Hepatocyte (in vitro differentiated cells): Measurements from ENCODE around the gene LYPD5. TPM values are rescaled to one million over a fixed set of nuclear protein-coding genes. Genes with fewer than 3 reads are reported as not detected.

Experiments
- DNase-seq: peaks from one replicate; pipeline ENCODE4 v3.0.0-alpha.2; 2016; ENCODE audit warnings: low spot score
- H2AFZ ChIP-seq: fragments of 200-600 bp; sonication (generic); 2 replicates; pipeline ENCODE4 v1.6.0; 2016; ENCODE audit warnings: antibody characterized with exemption, mild to moderate bottlenecking
- H3K27ac ChIP-seq: fragments of 200-600 bp; sonication (generic); 2 replicates; pipeline ENCODE4 v1.5.1; 2016; ENCODE audit warnings: mild to moderate bottlenecking
- H3K27me3 ChIP-seq: fragments of 200-600 bp; sonication (generic); 2 replicates; pipeline ENCODE4 v1.6.1; 2016
- H3K36me3 ChIP-seq: fragments of 200-600 bp; sonication (generic); replicated peaks from 2 replicates; pipeline ENCODE4 v1.5.1; 2016; ENCODE audit warnings: low read depth; ENCODE audit not compliant: insufficient read depth
- H3K4me1 ChIP-seq: fragments of 200-600 bp; sonication (generic); 2 replicates; pipeline ENCODE4 v1.5.1; 2016; ENCODE audit warnings: mild to moderate bottlenecking, moderate library complexity; ENCODE audit not compliant: insufficient read depth
- H3K4me2 ChIP-seq: fragments of 200-600 bp; sonication (generic); 2 replicates; pipeline ENCODE4 v1.6.0; 2016
- H3K4me3 ChIP-seq: fragments of 200-600 bp; sonication (generic); 2 replicates; pipeline ENCODE4 v1.5.1; 2016; ENCODE audit warnings: mild to moderate bottlenecking
- H3K79me2 ChIP-seq: fragments of 200-600 bp; sonication (generic); 2 replicates; pipeline ENCODE4 v1.6.0; 2017; ENCODE audit warnings: mild to moderate bottlenecking
- H3K9me2 ChIP-seq: fragments of 200-600 bp; sonication (generic); replicated peaks from 2 replicates; pipeline ENCODE4 v1.6.0; 2017; ENCODE audit warnings: mild to moderate bottlenecking; ENCODE audit not compliant: insufficient read depth
- H3K9me3 ChIP-seq: fragments of 200-600 bp; sonication (generic); 2 replicates; pipeline ENCODE4 v1.5.1; 2016; ENCODE audit warnings: low read depth, mild to moderate bottlenecking
- H4K20me1 ChIP-seq: fragments of 200-600 bp; sonication (generic); 2 replicates; pipeline ENCODE4 v1.6.0; 2016; ENCODE audit warnings: mild to moderate bottlenecking; ENCODE audit not compliant: insufficient read depth, poor library complexity, severe bottlenecking
- EZH2 ChIP-seq: fragments of 200-600 bp; sonication (generic); IDR thresholded peaks from 2 replicates; pipeline ENCODE4 v1.6.1; 2016; ENCODE audit warnings: antibody characterized with exemption, mild to moderate bottlenecking, borderline replicate concordance
- EZH2phosphoT487 ChIP-seq: fragments of 200-600 bp; sonication (generic); IDR thresholded peaks from one replicate; pipeline ENCODE4 v1.6.1; 2018; ENCODE audit warnings: antibody characterized with exemption, mild to moderate bottlenecking, low read depth, moderate library complexity; ENCODE audit not compliant: unreplicated experiment, severe bottlenecking
- WGBS: methylation state at CpG from one replicate; pipeline ENCODE4 v1.1.6; 2016; ENCODE audit warnings: low lambda C conversion rate; ENCODE audit errors: missing lambda C conversion rate; 5-methylcytosine and 5-hydroxymethylcytosine counted together
- polyA plus RNA-seq: library from polyadenylated mRNA; unstranded; fragments of >200 nt; fragmentation: Nextera tagmentation; extraction: Ambion mirVana; gene quantifications from 2 replicates; pipeline ENCODE4 v1.2.1, GENCODE V29; 2016
- total RNA-seq: library from RNA; depleted of rRNA; stranded (reverse); fragments of >200 nt; gene quantifications from 2 replicates; pipeline ENCODE4 v1.2.3, GENCODE V29; 2014
- TF ChIP-seq, protein P1 (sequence below): fragments of 200-600 bp; sonication (generic); IDR thresholded peaks from 2 replicates; pipeline ENCODE4 v1.5.1; 2016; ENCODE audit warnings: antibody characterized with exemption, mild to moderate bottlenecking; ENCODE audit not compliant: poor library complexity

LYPD5 gene
- total and polyA plus RNA-seq, 2 experiments from 2014 or later = 1.6 to 1.8 TPM

DNA sequence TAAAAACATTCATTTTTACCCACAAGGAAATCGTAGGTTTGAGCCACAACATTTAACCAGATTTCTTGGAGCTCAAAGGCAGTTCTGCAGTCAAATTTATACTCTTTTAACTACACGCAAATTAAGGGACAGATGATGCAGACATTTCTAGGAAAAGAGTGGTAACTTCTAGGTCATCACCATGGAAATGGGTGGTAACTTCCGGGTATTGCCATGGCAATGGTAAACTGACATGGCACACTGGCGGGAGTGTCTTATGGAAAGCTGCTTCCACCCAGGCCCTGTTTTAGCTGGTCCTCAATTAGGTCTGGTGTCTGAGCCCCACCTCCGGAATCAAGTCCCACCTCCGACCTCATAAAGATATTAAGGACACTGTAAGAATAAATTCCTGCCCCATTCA, 10.4 kb upstream of the LYPD5 start:
- 81% methylated on average over 6 of the region's 6 CpGs for WGBS
- H2AFZ ChIP-seq = no peak overlapping the region
- H4K20me1 ChIP-seq = no peaks in the 10 kb centered on the region
- H3K9me2 ChIP-seq = no peaks in the 10 kb centered on the region
- H3K4me1 ChIP-seq = no peaks in the 10 kb centered on the region
- H3K4me3 ChIP-seq = no peak overlapping the region
- TF ChIP-seq, protein P1, sequence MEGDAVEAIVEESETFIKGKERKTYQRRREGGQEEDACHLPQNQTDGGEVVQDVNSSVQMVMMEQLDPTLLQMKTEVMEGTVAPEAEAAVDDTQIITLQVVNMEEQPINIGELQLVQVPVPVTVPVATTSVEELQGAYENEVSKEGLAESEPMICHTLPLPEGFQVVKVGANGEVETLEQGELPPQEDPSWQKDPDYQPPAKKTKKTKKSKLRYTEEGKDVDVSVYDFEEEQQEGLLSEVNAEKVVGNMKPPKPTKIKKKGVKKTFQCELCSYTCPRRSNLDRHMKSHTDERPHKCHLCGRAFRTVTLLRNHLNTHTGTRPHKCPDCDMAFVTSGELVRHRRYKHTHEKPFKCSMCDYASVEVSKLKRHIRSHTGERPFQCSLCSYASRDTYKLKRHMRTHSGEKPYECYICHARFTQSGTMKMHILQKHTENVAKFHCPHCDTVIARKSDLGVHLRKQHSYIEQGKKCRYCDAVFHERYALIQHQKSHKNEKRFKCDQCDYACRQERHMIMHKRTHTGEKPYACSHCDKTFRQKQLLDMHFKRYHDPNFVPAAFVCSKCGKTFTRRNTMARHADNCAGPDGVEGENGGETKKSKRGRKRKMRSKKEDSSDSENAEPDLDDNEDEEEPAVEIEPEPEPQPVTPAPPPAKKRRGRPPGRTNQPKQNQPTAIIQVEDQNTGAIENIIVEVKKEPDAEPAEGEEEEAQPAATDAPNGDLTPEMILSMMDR = no peak
- TF ChIP-seq EZH2 (no peak), EZH2phosphoT487 (no peak)
- H3K27ac ChIP-seq = no peak overlapping the region
- H3K36me3 ChIP-seq = no peaks in the 10 kb centered on the region
- H3K27me3 ChIP-seq = no peaks in the 10 kb centered on the region
- H3K79me2 ChIP-seq = no peaks in the 10 kb centered on the region
- no peak overlapping the region for H3K4me2 ChIP-seq
- H3K9me3 ChIP-seq = no peaks in the 10 kb centered on the region
- DNase-seq = no peak

DNA sequence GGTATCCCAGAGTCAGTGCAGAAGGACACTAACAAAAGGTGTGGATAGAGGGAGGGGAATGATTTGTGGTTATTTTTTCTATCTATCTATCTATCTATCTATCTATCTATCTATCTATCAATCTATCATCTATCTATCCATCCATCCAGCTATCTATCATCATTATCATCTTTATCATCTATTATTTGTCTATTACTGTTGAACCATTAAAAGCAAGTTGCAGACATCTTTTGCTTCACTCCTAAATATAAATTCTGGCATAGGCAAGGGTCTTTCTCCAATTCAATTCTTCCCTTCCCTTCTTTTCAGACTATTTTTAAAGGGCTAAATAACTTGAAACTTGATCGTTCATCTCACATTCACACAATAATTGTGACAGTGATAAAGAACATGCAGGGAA, 10.0 kb upstream of the LYPD5 start:
- H3K27ac ChIP-seq = no peak overlapping the region
- no peaks in the 10 kb centered on the region for H3K9me2 ChIP-seq
- H3K36me3 ChIP-seq = no peaks in the 10 kb centered on the region

DNA sequence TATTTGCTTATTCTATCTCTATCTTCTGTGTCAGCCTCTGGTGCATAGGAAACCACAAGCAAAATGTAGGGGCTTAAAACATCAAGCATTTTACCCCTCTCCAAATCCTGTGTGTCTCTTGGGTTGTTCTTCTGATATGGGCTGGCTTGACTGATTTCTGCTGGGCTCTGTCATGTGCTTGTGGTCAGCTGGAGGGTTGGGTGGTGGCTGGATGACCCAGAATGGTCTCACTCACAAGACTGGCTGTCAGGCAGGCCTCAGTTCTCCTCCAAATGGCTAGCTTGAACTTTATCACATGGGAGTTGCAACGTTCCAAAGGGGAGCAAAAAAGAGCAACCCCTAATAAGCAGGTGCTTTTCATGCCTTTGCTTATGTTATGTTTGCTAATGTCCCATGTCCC, 9.6 kb upstream of the LYPD5 start:
- H3K9me3 ChIP-seq = no peaks in the 10 kb centered on the region
- 41% methylated on average over 1 of the region's 1 CpG for WGBS
- no peaks in the 10 kb centered on the region for H3K9me2 ChIP-seq
- no peak overlapping the region for H3K4me3 ChIP-seq
- TF ChIP-seq EZH2phosphoT487 (no peak), EZH2 (no peak)
- TF ChIP-seq, protein P1 = no peak
- H3K4me1 ChIP-seq = no peaks in the 10 kb centered on the region
- no peak overlapping the region for H2AFZ ChIP-seq
- H3K79me2 ChIP-seq = no peaks in the 10 kb centered on the region
- no peak overlapping the region for H3K4me2 ChIP-seq
- H3K27ac ChIP-seq = no peak overlapping the region
- no peak for DNase-seq
- no peaks in the 10 kb centered on the region for H4K20me1 ChIP-seq
- H3K27me3 ChIP-seq = no peaks in the 10 kb centered on the region
- H3K36me3 ChIP-seq = no peaks in the 10 kb centered on the region

More for the DNA sequence above, 10.0 kb upstream of the LYPD5 start:
- TF ChIP-seq, protein P1 = no peak
- TF ChIP-seq EZH2 (no peak), EZH2phosphoT487 (no peak)
- Histone ChIP-seq H3K9me3 (no peaks in the 10 kb centered on the region), H4K20me1 (no peaks in the 10 kb centered on the region), H3K4me2 (no peak overlapping the region), H3K4me1 (no peaks in the 10 kb centered on the region), H3K27me3 (no peaks in the 10 kb centered on the region), H3K4me3 (no peak overlapping the region), H2AFZ (no peak overlapping the region), H3K79me2 (no peaks in the 10 kb centered on the region)
- 86% methylated on average over 1 of the region's 1 CpG for WGBS
- DNase-seq = no peak
